Vagina (tissue), 2 donors: Measurements from ENCODE around the gene TBC1D22A. TPM values are rescaled to one million over a fixed set of nuclear protein-coding genes. Genes with fewer than 3 reads are reported as not detected.

Source experiments
- DNase-seq, 2 donors: peaks; one replicate each; pipeline ENCODE4 v3.0.0-alpha.2; 2017; ENCODE audit errors: extremely low spot score in 2 of 2
- H3K27ac ChIP-seq: fragments of 200-600 bp; sonication (generic); one replicate; pipeline ENCODE4 v1.5.1; 2019
- H3K27me3 ChIP-seq: fragments of 200-600 bp; sonication (generic); one replicate; pipeline ENCODE4 v1.5.1; 2019
- H3K36me3 ChIP-seq, 2 donors: fragments of 200-600 bp; sonication (generic); one replicate each; pipeline ENCODE4 v1.5.1; 2017 to 2019
- H3K4me1 ChIP-seq: fragments of 200-600 bp; sonication (generic); one replicate; pipeline ENCODE4 v1.5.1; 2019
- H3K4me3 ChIP-seq, 2 donors: fragments of 200-600 bp; sonication (generic); 1 replicate in 1 of 2; 2 replicates in 1 of 2; pipeline ENCODE4 v1.5.1; 2016 to 2019
- H3K9me3 ChIP-seq: fragments of 200-600 bp; sonication (generic); one replicate; pipeline ENCODE4 v1.5.1; 2019
- POLR2A ChIP-seq, 2 donors: fragments of 450-650 bp; IDR thresholded peaks; one replicate each; pipeline ENCODE4 v1.6.1; 2017; ENCODE audit warnings: antibody characterized with exemption in 2 of 2, mild to moderate bottlenecking in 2 of 2, moderate library complexity in 2 of 2
- POLR2AphosphoS5 ChIP-seq, 2 donors: sonication (generic); formaldehyde crosslinking; IDR thresholded peaks; one replicate each; pipeline ENCODE4 v1.9.0; 2017; ENCODE audit warnings: antibody characterized with exemption in 2 of 2, mild to moderate bottlenecking in 2 of 2, low read depth in 1 of 2; ENCODE audit not compliant: insufficient read depth in 1 of 2
- intact Hi-C: fragments of 100-400 bp; cut with DNase I; formaldehyde crosslinking; loops from one replicate; pipeline ENCODE4 v1.15.1; 2023
- total RNA-seq: library from RNA; depleted of rRNA; stranded (reverse); fragments of >200 nt; gene quantifications from one replicate; pipeline ENCODE4 v1.2.3, GENCODE V29; 2016
- TF ChIP-seq, protein P1 (sequence below), 3 experiments: fragments of 450-650 bp in 2 of 3; fragments of 200-600 bp in 1 of 3; sonication (generic) in 1 of 3; IDR thresholded peaks; one replicate each; pipeline ENCODE4 v1.5.1; 2017 to 2019; ENCODE audit warnings: antibody characterized with exemption in 3 of 3, mild to moderate bottlenecking in 2 of 3, moderate library complexity in 2 of 3

The TBC1D22A gene
- total RNA-seq, 1 donor from 2014 or later, result 38.3 TPM

DNA sequence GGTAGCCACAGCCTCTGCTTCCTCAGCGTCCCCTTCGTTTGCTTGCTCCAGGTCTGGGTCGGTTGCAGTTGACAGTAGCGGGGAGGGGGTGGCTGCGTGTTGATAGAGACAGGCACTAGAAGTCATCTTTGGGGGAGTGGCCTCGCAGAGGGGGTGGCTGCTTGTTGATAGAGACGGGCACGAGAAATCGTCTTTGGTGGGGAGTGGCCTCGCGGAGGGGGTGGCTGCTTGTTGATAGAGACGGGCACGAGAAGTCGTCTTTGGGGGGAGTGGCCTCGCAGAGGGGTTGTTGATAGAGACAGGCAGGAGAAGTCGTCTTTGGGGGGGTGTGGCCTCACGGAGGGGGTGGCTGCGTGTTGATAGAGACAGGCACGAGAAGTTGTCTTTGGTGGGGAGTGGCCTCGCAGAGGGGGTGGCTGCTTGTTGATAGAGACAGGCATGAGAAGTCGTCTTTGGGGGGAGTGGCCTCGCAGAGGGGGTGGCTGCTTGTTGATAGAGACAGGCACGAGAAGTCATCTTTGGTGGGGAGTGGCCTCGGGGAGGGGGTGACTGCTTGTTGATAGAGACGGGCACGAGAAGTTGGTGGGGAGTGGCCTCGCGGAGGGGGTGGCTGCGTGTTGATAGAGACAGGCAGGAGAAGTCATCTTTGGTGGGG, 328.3 kb downstream of the TBC1D22A start:
- intact Hi-C loops, result no loop called here
- Histone ChIP-seq H3K36me3 (no peaks in the 10 kb centered on the region), H3K4me3 (peak overlapping the region; percentile 34 to 39), H3K27me3 (no peaks in the 10 kb centered on the region), H3K9me3 (no peaks in the 10 kb centered on the region), H3K27ac (no peak overlapping the region), H3K4me1 (peaks cover 8% of the 10 kb centered on the region)
- no peak for DNase-seq
- TF ChIP-seq, protein P1, sequence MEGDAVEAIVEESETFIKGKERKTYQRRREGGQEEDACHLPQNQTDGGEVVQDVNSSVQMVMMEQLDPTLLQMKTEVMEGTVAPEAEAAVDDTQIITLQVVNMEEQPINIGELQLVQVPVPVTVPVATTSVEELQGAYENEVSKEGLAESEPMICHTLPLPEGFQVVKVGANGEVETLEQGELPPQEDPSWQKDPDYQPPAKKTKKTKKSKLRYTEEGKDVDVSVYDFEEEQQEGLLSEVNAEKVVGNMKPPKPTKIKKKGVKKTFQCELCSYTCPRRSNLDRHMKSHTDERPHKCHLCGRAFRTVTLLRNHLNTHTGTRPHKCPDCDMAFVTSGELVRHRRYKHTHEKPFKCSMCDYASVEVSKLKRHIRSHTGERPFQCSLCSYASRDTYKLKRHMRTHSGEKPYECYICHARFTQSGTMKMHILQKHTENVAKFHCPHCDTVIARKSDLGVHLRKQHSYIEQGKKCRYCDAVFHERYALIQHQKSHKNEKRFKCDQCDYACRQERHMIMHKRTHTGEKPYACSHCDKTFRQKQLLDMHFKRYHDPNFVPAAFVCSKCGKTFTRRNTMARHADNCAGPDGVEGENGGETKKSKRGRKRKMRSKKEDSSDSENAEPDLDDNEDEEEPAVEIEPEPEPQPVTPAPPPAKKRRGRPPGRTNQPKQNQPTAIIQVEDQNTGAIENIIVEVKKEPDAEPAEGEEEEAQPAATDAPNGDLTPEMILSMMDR (IDR thresholded peaks at IDR 0.05), result no peak
- no peak for TF ChIP-seq POLR2AphosphoS5 (IDR thresholded peaks at IDR 0.05; ENCODE audit: insufficient read depth in 1 of 2, low read depth in 1 of 2)
- TF ChIP-seq POLR2A (IDR thresholded peaks at IDR 0.05), result no peak

DNA sequence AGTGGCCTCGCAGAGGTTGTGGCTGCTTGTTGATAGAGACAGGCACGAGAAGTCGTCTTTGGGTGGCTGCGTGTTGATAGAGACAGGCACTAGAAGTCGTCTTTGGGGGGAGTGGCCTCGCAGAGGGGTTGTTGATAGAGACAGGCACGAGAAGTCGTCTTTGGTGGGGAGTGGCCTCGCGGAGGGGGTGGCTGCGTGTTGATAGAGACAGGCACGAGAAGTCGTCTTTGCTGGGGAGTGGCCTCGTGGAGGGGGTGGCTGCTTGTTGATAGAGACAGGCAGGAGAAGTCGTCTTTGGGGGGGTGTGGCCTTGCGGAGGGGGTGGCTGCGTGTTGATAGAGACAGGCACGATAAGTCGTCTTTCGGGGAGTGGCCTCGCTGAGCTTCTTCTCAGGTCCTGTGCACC, 328.8 kb downstream of the TBC1D22A start:
- no peaks in the 10 kb centered on the region for H3K9me3 ChIP-seq
- peaks cover 8% of the 10 kb centered on the region for H3K4me1 ChIP-seq
- DNase-seq, result peak in 1 of 2 donors; percentile 87
- no peaks in the 10 kb centered on the region for H3K27me3 ChIP-seq
- TF ChIP-seq, protein P1 (IDR thresholded peaks at IDR 0.05), result no peak
- no peak for TF ChIP-seq POLR2AphosphoS5 (IDR thresholded peaks at IDR 0.05; ENCODE audit: insufficient read depth in 1 of 2, low read depth in 1 of 2)
- TF ChIP-seq POLR2A (IDR thresholded peaks at IDR 0.05), result no peak
- intact Hi-C loops, result no loop called here
- H3K27ac ChIP-seq, result no peak overlapping the region
- H3K36me3 ChIP-seq, result no peaks in the 10 kb centered on the region
- H3K4me3 ChIP-seq, result peak overlapping the region; percentile 34 to 39

DNA sequence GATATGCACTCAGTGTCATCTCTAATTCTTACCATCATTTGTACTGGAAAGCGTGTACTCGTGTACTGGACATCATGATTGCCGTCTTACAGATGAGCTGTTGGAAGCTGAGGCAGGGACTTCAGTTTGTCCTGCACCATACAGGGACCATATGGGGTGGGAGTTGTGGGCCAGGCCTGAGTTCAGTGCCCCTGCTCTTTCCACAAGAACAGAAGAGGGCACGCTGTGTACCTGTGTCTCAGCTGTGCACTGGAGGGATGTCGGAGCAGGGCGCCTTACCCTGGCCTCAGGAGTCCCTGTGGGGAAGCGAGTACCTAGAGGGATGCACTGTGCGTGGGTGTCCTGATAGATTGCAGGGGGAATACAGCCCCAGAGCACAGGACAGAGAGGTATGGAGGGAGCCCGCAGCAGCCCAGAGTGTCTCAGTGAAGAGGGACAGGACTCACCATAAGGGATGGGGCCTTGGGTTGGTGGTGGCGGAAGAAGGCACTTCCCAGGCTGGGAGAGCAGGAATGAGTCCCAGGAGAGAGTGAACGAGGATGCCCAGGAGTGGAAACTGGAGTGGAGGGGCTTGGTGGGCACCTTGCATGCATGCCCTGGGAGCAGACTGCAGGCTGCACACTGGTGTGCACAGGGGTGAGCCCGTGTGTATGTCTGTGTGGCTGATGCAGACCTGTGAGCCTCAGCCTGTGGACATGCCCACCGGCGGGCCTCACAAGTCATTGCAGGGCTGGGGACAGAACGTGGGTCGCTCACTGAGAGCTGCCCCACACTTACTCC, 329.7 kb downstream of the TBC1D22A start:
- H3K27ac ChIP-seq, result no peak overlapping the region
- H3K9me3 ChIP-seq, result no peaks in the 10 kb centered on the region
- no peak overlapping the region for H3K4me3 ChIP-seq
- intact Hi-C loops, result no loop called here
- H3K27me3 ChIP-seq, result no peaks in the 10 kb centered on the region
- H3K4me1 ChIP-seq, result peaks cover 8% of the 10 kb centered on the region
- TF ChIP-seq, protein P1 (IDR thresholded peaks at IDR 0.05), result no peak
- H3K36me3 ChIP-seq, result no peaks in the 10 kb centered on the region
- DNase-seq, result peak in 1 of 2 donors; percentile 80

DNA sequence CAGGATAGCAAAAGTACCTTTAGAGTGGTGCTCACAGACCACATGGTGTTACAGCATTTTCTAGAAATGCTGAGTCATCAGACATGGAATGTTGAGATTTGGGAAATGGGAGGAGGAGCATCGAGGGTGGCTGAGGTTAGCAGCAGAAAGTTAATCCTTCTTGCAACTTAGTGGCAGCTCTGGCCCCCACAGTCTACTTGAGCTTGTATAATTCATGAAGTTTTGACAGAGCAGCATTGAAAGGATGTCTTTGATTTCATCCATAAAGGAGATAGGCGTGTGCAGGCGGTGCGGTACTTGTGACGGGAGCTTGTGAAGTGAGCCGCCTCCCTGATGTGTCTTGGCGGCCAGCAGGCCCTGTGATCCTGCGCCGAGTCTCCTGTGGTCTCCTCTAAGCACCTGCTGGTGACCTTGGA, 330.5 kb downstream of the TBC1D22A start:
- intact Hi-C loops, result no loop called here
- H3K4me3 ChIP-seq, result no peak overlapping the region
- TF ChIP-seq POLR2A (IDR thresholded peaks at IDR 0.05) (no peak), POLR2AphosphoS5 (IDR thresholded peaks at IDR 0.05; ENCODE audit: insufficient read depth in 1 of 2, low read depth in 1 of 2) (no peak)
- TF ChIP-seq, protein P1 (IDR thresholded peaks at IDR 0.05), result no peak
- H3K27ac ChIP-seq, result no peak overlapping the region
- no peaks in the 10 kb centered on the region for H3K36me3 ChIP-seq
- peaks cover 8% of the 10 kb centered on the region for H3K4me1 ChIP-seq
- no peaks in the 10 kb centered on the region for H3K9me3 ChIP-seq
- DNase-seq, result no peak
- H3K27me3 ChIP-seq, result no peaks in the 10 kb centered on the region

DNA sequence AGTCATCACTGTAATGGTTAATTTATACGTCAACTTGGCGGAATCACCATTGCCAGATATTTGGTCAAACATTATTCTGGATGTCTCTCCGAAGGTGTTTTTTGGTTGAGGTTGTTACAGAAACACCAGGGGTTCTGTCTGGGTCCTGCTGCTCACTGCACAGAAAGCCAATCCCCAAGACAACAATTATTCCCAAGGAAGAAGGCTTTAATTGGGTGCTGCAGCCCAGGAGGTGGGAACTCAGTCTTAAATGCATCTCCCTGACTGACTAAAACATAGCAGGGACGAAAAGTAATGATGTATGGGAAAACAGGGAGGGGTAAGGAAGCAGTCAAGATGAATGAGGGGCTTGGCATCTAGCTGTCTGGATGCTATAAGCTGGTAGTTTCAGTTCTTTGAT, 331.3 kb downstream of the TBC1D22A start:
- intact Hi-C loops, result no loop called here
- no peak for DNase-seq
- no peaks in the 10 kb centered on the region for H3K27me3 ChIP-seq
- no peaks in the 10 kb centered on the region for H3K36me3 ChIP-seq
- H3K4me3 ChIP-seq, result no peak overlapping the region
- no peak overlapping the region for H3K27ac ChIP-seq
- H3K9me3 ChIP-seq, result no peaks in the 10 kb centered on the region
- no peak for TF ChIP-seq POLR2AphosphoS5 (IDR thresholded peaks at IDR 0.05; ENCODE audit: insufficient read depth in 1 of 2, low read depth in 1 of 2)
- no peak for TF ChIP-seq POLR2A (IDR thresholded peaks at IDR 0.05)
- TF ChIP-seq, protein P1 (IDR thresholded peaks at IDR 0.05), result no peak
- peaks cover 8% of the 10 kb centered on the region for H3K4me1 ChIP-seq
